GM12892 (cell line): ENCODE data around the gene NUP210L.

Source experiments
- POLR2A ChIP-seq: IDR thresholded peaks from 2 replicates; pipeline ENCODE4 v1.6.1; 2011; ENCODE audit warnings: low read depth, low read length, control low read depth
- POLR2AphosphoS5 ChIP-seq: IDR thresholded peaks from 2 replicates; pipeline ENCODE4 v1.6.1; 2011; ENCODE audit warnings: low read depth, low read length, control low read depth

DNA sequence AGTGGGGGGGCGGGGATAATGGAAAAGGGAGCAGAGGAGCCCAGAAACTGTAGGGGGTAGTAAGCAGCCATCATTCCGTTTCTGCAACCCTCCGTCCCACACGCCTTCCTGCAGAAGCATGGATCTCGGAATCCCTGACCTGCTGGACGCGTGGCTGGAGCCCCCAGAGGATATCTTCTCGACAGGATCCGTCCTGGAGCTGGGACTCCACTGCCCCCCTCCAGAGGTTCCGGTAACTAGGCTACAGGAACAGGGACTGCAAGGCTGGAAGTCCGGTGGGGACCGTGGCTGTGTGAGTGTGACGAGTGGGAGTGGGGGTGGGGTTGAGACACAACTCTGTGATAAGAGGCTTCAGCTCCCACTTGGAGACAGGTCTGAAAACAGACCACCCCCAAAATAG is 186.5 kb downstream of the NUP210L start:
- TF ChIP-seq POLR2A: no peak
- no peak for TF ChIP-seq POLR2AphosphoS5
